ENCODE results near the gene MAGEE1. TPM values are rescaled to one million over a fixed set of nuclear protein-coding genes. Genes with fewer than 3 reads are reported as not detected.

MAGEE1 gene
- total RNA-seq, 2 experiments from 2014 or later: 3.8 to 4.0 TPM

- Mint-ChIP-seq H3K9me3 (ENCODE audit: low read depth) (no peaks in the 10 kb centered on the region), H3K36me3 (ENCODE audit: low read depth) (no peaks in the 10 kb centered on the region), H3K4me3 (no peak overlapping the region), H3K4me1 (no peaks in the 10 kb centered on the region), H3K27me3 (no peaks in the 10 kb centered on the region), H3K27ac (no peak overlapping the region)
- DNase-seq: no peak
- peak; percentile 47 for ATAC-seq
- intact Hi-C loops (cut with DNase I, micrococcal nuclease): loop anchor here (1.0 kb wide), 1 partner anchor 175 kb away; no protein-coding TSS in a partner anchor
- ChIA-PET POLR2A (no interaction called here), CTCF (interaction anchor here (0.7 to 5.0 kb wide), 7 partner anchors 9 to 175 kb away, joined by 3 to 48 read pairs (median 3); partner anchors contain the start of gene MAGEE1)
Measured at GRCh38 chrX:76454456-76454927, 27.0 kb downstream of the MAGEE1 start.

DNA sequence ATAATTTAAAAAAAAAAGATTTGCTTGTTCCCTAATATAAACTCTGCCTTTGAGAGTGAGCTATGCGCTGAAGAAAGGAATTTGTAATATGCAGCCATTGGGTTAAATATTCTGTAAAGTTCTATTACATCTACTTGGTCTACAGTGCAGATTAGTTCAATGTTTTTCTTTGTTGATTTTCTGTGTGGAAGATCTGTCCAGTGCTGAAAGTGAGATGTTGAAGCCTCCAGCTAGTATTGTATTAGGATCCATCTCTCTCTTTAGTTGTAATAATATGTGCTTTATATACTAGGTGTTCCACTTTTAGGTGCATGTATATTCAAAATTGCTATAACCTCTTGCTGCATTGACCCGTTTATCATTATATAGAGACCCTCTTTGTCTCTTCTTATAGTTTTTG, 49.8 kb downstream of the MAGEE1 start:
- no peaks in the 10 kb centered on the region for H3K36me3 Mint-ChIP-seq (ENCODE audit: low read depth)
- no peak overlapping the region for H3K4me3 Mint-ChIP-seq

More for the DNA sequence above, 49.8 kb downstream of the MAGEE1 start:
- no peak overlapping the region for H3K27ac Mint-ChIP-seq
- ChIA-PET CTCF (no interaction called here), POLR2A (no interaction called here)
- peaks cover 13% of the 10 kb centered on the region for H3K9me3 Mint-ChIP-seq (ENCODE audit: low read depth)
- no peak for ATAC-seq
- H3K4me1 Mint-ChIP-seq: no peaks in the 10 kb centered on the region
- no peak for DNase-seq
- intact Hi-C loops (cut with DNase I, micrococcal nuclease): no loop called here
- H3K27me3 Mint-ChIP-seq: no peaks in the 10 kb centered on the region

Data from activated CD4-positive, alpha-beta T cell treated with anti-CD3 and anti-CD28 coated beads for 36 hours (primary cell).